SW480 (cell line): Measurements from ENCODE around the gene POU1F1.
A peak's percentile ranks its signal among the peaks of the same experiment; 100 is the strongest.
"Not testable (repeated sequence)": the region's sequence is repeated elsewhere in the genome, so short reads cannot be mapped to it uniquely, and the experiment has no call there.

ENCODE experiments used
- DNase-seq: peaks from one replicate; pipeline ENCODE4 v3.0.0-alpha.2; 2016; ENCODE audit warnings: low spot score

POU1F1 gene

DNA sequence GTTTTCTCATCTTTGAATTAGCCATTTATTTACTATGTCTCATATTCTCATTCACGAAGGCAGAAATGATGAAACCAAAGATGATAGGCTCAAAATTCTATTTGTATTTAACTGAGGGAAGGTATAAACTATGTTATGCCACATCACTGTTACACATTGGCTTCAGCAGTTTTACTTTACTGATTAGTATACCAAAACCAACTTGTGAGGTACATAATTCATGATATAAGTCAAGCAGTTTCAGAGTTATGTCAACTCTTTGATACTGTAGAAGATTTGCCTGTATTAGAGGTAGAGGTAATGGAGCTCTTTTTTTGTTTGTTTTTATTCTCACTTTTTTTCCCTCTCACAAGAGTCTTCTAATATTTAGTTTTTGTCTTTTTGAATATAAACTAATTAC lies 26.4 kb downstream of the POU1F1 start:
- no peak for DNase-seq

GRCh38 chr3:87248831-87249230 lies 27.6 kb downstream of the POU1F1 start:
- DNase-seq: no peak

DNA sequence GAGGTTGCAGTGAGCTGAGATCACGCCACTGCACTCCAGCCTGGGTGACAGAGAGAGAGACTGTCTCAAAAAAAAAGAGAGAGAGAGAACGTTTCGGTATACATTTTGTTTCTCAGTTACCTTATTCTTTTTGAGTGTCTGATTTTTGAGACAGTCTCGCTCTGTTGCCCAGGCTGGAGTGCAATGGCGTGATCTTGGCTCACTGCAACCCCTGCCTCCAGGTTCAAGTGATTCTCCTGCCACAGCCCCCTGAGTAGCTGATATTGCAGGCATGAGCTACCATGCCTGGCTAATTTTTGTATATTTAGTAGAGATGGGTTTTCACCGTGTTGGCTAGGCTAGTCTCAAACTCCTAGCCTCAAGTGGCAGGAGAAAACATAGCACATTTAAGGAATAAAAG lies 28.2 kb downstream of the POU1F1 start:
- not testable (repeated sequence) for DNase-seq

DNA sequence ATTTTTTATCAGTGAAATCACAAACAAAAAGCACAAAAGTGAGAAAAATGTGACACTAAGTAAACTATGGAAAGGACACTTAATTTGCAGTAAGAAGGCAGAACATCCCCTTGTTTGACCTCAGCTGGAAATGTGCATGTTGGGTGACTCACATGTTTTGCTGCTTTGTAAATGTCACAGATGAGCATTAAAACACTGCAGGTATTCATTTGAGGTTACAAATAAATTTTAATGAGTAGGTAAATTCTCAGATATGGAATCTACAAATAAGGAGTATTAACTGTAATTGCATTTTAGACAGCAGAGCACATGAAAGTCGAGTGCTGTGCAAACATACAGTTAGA lies 29.0 kb downstream of the POU1F1 start:
- DNase-seq: no peak

- DNase-seq: no peak
Measured at GRCh38 chr3:87246662-87247429, 29.5 kb downstream of the POU1F1 start.

GRCh38 chr3:87236093-87236492 lies 40.3 kb downstream of the POU1F1 start:
- DNase-seq: no peak

GRCh38 chr3:87233805-87234204 lies 42.6 kb downstream of the POU1F1 start:
- DNase-seq: no peak

- DNase-seq: no peak
Measured at GRCh38 chr3:87229113-87229512, 47.3 kb downstream of the POU1F1 start.

- DNase-seq: peak; percentile 10
Measured at GRCh38 chr3:87228316-87228715, 48.1 kb downstream of the POU1F1 start.

DNA sequence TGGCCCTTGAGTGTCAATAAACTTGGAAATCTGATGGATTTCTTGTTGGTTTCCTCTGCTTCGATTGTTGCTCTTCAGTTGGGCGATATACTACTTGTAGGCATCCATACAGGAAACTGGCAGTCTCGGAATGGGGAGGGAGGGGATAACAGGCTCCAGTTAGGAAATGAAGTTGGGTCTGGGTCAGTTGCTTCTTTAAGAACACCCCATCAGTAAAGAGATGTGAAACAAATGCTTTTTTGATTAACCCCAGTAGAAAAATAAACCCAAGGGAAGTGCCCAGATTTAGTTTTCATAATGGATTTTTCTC lies 48.6 kb downstream of the POU1F1 start:
- no peak for DNase-seq

DNA sequence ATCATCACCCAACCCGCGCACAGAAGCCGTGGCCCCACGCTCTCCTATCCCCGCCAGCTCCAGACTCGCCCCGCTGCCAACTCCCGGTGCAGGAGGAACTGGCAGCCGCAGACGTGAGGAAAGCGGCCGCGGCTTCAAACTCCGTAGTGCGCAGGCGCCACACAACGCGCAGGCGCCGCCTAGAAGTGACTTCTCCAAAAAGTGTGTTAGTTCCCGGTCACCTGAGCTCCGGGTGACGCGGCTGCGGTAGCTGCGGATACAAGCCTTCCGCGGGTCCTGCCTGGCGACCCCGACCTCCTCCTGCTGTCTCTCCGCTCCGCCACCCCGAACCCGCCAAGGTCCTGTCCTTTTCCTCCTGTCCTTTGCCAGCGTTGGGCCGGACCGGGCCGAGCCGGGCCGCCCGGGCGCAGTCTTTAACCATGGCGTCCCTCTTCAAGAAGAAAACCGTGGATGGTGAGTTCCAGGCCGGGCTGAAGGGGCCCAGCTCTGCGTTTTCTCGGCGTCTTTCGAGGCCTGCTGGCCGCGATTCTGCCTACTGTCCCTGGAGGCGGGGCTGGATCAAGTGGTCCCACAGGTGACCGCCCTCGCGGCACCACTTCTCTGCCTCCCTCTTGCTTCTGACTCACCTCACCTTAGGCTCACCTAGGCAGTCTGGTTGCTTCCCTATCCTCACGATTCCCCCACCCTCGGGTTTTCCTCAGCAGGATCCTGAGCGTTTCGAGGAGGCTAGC lies 49.1 kb downstream of the POU1F1 start, which contains the start of gene CHMP2B:
Gene CHMP2B, plus strand, starts transcription at position 206 of the 731 bp plus-strand sequence. Its CDS starts 214 bp downstream, at position 420.
- DNase-seq: peak; percentile 93

DNA sequence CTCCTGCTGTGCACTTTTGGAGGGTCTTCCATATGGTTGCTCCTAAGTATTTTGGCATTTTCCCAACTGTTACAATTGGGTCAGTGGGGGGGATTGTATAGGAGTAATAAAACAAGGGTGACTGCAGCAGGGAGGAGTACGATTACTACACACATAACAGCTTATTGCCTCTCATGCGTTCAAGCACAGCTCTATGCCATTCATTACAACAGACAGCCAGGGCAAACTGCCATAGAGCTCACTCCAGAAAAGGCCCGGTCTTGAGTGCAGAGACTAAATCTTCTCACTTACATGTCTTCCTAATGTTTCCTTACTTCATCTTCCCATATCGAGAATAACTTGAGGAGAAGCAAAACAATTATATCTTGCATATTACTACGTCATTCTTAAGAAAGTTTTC lies 50.7 kb downstream of the POU1F1 start:
- no peak for DNase-seq

GRCh38 chr3:87219611-87220010 lies 56.8 kb downstream of the POU1F1 start:
- no peak for DNase-seq

GRCh38 chr3:87218560-87218959 lies 57.8 kb downstream of the POU1F1 start:
- DNase-seq: no peak
